A172 (cell line): ENCODE measurements around the gene PAEP. TPM values are rescaled to one million over a fixed set of nuclear protein-coding genes. Genes with fewer than 3 reads are reported as not detected.

Experiments
- DNase-seq: peaks from one replicate; pipeline ENCODE4 v3.0.0-alpha.2; 2015; ENCODE audit warnings: low spot score
- total RNA-seq: library from RNA; depleted of rRNA; stranded (reverse); fragments of >200 nt; shearing (Covaris generic); gene quantifications from 2 replicates; pipeline ENCODE4 v1.2.3, GENCODE V29; 2014

The PAEP gene
- total RNA-seq, 1 experiment from 2014 or later = not detected

DNA sequence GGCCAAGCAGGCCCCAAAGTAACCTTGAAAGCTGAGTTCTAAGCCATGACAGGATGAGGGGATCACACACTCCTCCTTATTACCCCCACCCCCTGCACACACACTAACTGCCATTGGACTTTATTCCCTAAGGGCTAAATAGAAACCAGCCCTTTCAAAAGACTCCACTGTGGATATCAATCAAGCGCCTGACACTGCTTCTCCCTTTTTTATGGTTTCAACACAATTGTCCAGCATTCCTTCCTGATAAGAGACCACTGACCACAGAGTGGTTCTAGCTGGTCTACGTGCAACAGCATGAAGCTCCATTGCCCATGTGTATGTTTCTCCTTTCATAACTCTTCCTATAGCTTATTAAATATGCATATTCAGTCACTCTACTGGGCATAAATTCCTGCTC is 34.7 kb downstream of the PAEP start:
- DNase-seq = no peak

- DNase-seq = no peak
Observed at GRCh38 chr9:135600296-135600817, 38.8 kb downstream of the PAEP start.

GRCh38 chr9:135601988-135602387 is 40.4 kb downstream of the PAEP start:
- no peak for DNase-seq

DNA sequence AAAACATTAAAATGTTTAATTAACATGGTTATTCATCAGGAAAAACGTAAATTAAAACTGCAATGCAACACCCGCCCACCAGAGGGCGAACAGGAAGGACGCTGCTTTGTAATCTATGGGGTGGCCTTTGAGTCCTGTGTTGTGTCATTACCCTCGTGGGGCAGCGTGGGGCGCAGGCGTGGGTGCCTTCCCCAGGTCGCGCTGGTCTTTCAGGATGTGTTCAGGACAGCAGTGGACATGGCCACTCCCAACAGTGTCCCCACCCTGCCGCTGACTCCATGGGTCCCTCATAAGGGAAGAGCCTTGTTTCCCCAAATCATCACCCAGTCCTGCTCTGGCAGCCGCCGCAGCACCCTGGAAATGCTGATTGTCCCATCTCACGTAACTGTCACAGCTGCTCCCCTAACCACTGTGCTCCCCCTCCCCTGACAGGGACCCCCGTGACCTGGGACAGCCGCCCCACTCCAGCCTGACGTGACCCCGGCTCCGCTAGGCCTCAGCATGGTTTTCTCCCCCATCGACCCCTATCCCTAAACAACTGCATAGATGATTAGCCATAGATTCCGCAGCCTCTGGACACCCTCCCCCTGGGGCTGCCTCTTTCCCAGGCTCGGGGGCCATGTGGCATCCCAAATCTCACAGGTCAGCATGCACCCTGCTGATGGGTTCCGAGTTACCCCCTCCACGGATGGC is 41.4 kb downstream of the PAEP start:
- DNase-seq = peak; percentile 19

GRCh38 chr9:135604437-135605237 is 43.1 kb downstream of the PAEP start:
- no peak for DNase-seq

DNA sequence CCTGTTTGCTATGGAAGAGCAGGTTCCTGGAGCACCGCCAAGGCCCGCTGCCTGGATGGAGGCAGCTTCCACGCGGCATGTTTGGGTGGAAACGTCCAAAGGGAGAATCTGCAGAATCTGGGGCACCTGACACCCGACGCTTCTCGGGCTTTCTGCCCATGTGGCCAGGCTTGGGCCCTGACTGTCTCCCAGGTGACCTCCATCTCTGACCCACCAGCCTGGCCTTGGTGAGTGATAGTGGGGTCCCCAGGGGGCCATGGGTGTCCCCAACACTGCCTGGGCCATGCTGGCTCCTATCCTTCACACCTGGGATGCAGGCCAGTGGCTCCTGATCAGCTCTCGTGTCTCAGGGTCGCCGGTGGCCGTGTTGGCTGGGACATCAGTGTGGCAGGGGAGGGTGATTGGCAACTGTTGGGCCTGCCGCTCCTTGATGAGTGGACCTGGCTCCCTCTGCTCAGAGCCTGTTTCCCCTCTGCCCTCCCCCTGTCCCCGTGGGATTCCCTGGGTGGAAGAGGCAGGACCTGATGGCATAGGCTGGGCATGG is 43.8 kb downstream of the PAEP start:
- DNase-seq = no peak

GRCh38 chr9:135606885-135607259 is 45.3 kb downstream of the PAEP start:
- no peak for DNase-seq

DNA sequence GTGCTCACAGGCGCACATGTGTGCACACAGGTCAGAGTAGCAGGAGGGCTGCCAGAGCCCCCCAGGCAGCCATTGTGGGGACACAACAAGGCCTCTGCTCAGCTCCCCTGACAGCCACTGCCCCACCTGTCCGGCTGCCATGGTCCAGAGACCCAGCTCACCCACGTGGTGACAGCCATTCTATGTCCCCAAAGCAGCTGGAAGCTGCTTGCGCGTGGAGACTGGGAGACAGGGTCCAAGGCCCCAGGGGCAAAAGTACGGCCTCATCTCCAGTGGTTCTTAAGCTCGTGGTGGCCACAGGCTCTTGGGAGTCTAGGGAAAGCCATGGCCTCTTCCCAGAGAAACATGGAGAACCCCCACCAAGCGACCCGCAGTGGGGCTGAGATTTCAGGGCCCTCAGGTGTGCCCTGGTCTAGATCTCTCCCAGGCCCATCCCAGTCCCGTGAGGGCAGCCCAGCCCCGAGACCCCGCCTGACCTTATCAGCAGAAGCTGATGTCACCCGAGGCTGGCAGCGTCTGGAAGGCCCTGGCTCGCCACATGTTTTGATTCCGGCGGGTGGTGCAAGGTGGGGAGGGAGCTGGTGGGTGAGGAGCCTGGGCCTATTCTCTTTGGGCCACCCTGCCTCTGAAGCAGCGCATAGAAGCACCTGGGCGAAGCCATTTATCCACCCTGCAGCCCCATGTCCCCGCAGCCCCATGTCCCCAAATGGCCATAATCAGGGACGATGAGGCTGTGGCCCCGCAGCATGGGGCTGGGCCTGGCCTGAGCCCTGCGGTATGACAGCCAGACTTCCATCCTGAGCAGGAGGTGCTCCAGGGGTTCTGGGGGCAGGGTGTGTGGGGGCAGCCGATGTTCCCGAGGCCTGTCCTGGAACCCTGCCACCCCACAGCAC is 46.1 kb downstream of the PAEP start:
- DNase-seq = no peak

DNA sequence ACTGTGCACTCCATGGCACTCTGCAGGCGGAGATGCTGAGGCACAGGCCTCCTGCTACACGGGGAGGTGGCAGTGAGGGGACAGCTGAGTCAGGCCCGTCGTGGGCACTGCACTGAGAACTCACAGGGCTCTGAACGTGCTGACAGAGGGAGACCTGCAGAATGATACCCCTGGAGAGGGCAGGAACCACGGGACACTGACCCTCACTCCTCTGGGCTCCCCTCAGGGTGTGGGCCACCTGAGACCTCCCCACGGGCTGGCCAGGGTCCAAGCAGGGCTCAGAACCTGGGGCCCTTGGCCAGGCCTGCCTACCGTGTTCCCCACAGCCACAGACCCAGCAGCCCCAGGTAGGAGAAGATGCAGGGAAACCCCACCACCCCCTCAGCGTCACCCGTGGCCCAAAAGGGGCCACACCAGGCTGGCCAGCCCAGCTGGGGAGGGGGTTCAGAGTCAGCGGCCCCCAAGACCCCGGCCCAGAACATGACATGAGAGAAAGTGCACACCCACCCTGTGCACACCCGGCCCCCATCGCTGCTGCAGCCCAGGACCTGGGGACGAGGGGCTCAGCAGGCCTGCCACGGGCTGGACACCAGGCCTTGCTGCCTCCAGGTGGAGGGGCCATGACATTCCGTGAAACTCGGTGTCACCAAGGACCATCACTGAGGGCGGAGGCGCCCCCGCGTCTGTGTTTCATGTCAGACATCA is 46.9 kb downstream of the PAEP start:
- no peak for DNase-seq

DNA sequence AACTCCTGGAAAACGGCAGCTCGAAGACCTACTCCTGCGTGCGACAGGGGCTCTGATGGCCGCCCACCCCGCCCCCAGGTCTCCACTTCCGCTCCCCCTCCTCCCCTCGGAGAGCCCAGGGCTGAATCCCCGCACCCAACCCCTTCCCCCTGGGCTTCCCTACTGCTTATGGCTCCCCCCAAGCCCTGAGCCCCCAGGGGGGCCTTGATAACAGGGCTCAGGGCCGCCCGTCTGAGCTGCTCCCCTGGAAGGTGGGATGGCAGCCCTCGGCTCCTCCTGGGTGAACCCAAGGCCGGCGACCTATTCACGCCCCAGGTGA is 47.4 kb downstream of the PAEP start:
- no peak for DNase-seq

- DNase-seq = no peak
Observed at GRCh38 chr9:135609366-135609955, 47.9 kb downstream of the PAEP start.

DNA sequence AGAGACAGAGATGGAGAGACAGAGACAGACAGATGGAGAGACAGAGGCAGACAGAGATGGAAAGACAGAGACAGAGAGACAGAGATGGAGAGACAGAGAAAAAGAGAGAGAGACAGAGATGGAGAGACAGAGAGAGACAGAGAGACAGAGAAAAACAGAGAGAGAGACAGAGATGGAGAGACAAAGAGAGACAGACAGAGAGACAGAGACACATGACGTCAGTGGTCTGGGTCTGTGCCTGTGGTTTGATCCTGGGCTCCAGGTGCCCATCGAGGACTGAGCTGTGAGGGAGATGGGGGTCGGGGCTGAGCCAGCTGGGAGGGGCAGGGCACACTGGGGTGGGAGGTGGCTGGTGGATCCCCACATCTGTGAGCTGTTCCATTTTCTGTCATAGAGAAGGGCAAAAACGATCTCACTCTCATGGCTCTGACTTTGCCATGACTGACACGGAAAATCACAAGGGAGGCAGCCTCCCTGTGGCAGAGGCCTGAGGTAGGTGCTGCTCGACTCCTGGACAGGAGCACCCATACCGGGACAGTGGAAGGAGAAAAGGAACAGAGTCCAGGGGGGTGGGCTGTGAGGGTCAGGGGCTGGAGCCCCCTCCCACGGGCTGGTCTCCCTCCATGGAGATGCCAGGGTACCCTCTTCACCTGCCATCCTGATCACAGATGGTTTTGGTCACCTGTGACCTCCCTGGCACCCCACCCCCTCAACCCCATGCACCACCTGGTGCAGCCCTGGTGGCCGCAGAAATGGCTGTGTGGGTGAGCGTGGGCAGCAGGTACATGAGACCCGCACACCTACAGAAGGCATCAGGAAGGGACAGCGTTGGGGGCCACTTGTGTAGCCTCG is 49.0 kb downstream of the PAEP start:
- no peak for DNase-seq

DNA sequence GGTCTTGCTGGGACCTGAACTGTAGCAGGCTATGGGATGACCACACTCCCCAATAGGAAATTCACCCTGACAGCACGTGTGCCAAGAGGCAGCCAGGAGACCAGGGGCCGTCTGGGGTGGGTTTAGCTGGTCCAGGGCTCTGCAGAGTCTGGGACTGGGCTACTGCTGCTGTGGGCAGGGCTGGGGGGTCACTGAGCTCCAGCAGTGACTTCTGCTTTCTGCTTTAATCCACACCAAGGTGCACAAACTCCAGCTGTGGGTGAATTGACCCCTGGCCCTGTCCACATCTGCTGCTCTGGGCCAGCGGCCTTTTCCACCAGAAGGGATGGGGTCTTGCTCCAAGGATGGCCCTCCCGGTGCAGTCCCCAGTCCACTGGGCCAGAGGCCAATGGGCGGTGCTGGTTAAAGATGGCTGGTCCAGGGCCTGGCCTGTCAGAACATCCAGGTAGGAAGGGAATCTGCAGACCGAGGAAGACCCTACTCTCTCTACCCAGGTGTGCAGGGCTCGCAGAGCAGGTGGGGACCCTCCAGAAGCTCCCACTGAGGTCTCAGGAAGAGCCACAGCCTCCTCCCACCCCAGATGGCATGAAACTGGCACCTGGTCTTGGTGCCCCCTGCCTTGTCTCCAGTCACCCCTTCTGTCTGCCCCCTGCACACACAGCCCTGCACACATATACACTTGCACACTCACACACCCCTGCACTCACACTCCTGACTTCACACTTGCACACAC is 49.8 kb downstream of the PAEP start:
- no peak for DNase-seq

- no peak for DNase-seq
Observed at GRCh38 chr9:135611875-135612209, 50.3 kb downstream of the PAEP start.

DNA sequence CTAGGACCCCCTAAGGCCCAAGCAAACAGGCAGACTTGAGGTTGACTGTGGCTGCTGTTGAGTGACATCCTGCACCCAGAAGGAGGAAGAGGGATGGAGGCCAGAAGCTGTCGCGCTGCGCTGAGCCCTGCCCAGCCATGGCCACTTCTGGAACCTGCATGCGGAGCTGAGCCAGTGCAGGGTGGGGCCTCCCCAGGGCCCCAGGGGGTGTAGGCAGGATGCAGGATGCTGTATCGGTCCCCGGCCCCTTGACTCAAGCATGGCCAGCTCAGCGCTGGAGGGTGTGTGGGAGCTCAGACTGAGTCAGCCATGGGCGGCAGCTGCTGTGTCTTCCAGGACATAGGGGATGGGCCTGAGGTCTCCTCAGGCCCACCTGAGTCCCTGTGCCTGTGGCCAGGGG is 50.9 kb downstream of the PAEP start:
- peak; percentile 43 for DNase-seq

GRCh38 chr9:135612981-135613910 is 51.7 kb downstream of the PAEP start:
- no peak for DNase-seq

DNA sequence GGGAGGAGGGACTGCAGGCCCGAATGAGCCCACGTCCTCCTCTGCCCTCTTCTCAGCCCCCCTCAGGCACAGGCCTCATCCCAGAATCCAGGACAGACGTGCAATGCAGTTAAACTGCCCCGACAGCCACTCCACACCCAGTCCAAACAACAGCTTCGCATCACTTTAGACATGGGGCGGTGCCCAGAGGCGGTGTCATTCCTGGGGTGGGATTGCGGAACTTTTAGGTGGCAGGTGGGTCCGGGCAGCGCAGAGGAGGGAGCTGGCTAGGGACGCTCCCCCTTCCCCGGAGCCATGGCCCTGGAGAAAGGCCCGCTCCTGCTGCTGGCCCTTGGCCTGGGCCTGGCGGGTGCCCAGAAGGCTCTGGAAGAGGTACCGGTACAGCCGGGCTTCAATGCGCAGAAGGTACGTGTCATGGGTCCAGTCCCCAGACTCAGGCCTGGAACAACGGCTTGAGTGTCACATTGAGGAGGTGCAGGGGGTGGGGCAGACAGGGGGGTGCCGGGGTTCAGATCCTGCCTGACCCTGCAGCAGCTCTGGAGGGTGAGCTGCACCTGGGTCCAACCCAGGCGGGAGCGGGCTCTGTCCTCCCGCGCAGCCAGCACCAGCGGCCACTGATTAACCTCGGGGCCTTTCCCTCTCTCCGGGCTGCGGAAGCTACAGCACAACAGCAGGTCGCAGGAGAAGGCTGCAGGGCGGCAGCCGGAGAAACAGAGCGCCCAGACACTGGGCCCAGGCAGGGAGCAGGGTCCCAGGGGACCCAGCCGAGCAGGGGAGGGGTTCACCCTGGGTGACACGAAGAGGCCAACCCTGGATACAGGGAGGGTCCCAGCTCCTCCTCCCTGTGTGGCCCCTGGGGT is 52.6 kb downstream of the PAEP start:
- DNase-seq = no peak
